ENCODE results near the gene TNRC6B.

Gene TNRC6B

DNA sequence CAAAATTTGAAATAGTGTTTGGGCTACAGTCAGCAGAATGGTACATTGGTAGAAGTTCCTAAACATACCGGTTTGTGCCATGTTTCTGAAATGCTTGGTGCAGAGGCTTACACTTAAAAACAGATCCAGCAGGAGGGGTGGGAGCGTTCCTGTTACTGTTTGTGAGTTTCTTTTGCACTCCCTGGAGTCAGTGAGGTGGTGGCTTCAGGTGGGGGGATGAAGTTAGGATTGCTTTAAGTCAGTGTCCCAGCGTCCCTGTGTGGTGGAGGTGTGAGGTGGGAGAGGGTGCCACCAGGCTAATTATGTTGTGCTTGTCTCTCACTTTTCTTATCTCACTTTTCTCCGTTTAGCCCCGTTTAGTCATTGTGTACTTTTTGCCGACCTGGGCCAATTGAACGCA lies 9.7 kb downstream of the TNRC6B start:
- H3K4me3 ChIP-seq (ENCODE audit: low read length): no peak overlapping the region
- no peaks in the 10 kb centered on the region for H3K9me3 ChIP-seq (replicated peaks; ENCODE audit: insufficient read depth, low read length)
- H3K4me2 ChIP-seq (ENCODE audit: low read depth, low read length): no peak overlapping the region
- TF ChIP-seq, protein P1, sequence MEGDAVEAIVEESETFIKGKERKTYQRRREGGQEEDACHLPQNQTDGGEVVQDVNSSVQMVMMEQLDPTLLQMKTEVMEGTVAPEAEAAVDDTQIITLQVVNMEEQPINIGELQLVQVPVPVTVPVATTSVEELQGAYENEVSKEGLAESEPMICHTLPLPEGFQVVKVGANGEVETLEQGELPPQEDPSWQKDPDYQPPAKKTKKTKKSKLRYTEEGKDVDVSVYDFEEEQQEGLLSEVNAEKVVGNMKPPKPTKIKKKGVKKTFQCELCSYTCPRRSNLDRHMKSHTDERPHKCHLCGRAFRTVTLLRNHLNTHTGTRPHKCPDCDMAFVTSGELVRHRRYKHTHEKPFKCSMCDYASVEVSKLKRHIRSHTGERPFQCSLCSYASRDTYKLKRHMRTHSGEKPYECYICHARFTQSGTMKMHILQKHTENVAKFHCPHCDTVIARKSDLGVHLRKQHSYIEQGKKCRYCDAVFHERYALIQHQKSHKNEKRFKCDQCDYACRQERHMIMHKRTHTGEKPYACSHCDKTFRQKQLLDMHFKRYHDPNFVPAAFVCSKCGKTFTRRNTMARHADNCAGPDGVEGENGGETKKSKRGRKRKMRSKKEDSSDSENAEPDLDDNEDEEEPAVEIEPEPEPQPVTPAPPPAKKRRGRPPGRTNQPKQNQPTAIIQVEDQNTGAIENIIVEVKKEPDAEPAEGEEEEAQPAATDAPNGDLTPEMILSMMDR (IDR thresholded peaks at IDR 0.05; ENCODE audit: low read length): no peak
- TF ChIP-seq EZH2 (optimal IDR thresholded peaks at IDR 0.05; ENCODE audit: low read depth, low read length) (no peak), EZH2phosphoT487 (IDR thresholded peaks at IDR 0.05; ENCODE audit: low read length) (no peak)
- H2AFZ ChIP-seq (ENCODE audit: low read length): no peak overlapping the region
- no peak for DNase-seq
- no peaks in the 10 kb centered on the region for H3K4me1 ChIP-seq (ENCODE audit: low read length)
- H3K9ac ChIP-seq (ENCODE audit: low read length): no peak overlapping the region
- peaks cover 15% of the 10 kb centered on the region for H4K20me1 ChIP-seq (ENCODE audit: insufficient read depth, low read length)
- H3K27me3 ChIP-seq (replicated peaks; ENCODE audit: insufficient read depth, low read length): no peaks in the 10 kb centered on the region
- no peaks in the 10 kb centered on the region for H3K36me3 ChIP-seq (replicated peaks; ENCODE audit: insufficient read depth, low read length)
- peaks cover 96% of the 10 kb centered on the region for H3K79me2 ChIP-seq (ENCODE audit: low read length)
- no peak overlapping the region for H3K27ac ChIP-seq (ENCODE audit: low read length)
- no peaks in the 10 kb centered on the region for H3F3A ChIP-seq (ENCODE audit: insufficient read depth, low read length)
- H3K9me2 ChIP-seq (replicated peaks; ENCODE audit: insufficient read depth, low read length): no peaks in the 10 kb centered on the region

DNA sequence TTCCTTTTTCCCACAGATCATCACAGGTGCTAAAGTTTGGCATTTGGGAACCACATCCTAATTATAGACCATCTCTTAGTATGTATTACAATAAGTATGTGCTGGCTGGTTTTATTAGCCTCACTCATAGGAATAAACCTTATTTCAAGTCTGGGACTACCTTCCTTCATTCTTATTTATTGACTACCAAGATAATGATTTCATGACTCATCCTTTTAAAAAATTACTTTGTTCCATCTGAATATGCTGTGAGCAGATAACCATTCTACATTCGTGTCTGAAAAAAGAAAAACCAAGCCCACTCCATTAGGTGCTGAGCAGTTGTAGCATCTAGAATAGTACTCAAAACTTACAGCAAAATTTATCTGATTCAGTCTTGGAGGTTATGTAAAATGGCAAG lies 12.3 kb downstream of the TNRC6B start:
- H3K4me2 ChIP-seq (ENCODE audit: low read depth, low read length): no peak overlapping the region
- H3K36me3 ChIP-seq (replicated peaks; ENCODE audit: insufficient read depth, low read length): no peaks in the 10 kb centered on the region
- H3K27ac ChIP-seq (ENCODE audit: low read length): no peak overlapping the region
- H3K4me1 ChIP-seq (ENCODE audit: low read length): no peaks in the 10 kb centered on the region
- H3K4me3 ChIP-seq (ENCODE audit: low read length): no peak overlapping the region
- H4K20me1 ChIP-seq (ENCODE audit: insufficient read depth, low read length): 0 out of 2 replicates have a peak, but pooled peaks cover 4% of the 10 kb centered on the region
- peaks cover 96% of the 10 kb centered on the region for H3K79me2 ChIP-seq (ENCODE audit: low read length)
- DNase-seq: no peak
- no peaks in the 10 kb centered on the region for H3K9me3 ChIP-seq (replicated peaks; ENCODE audit: insufficient read depth, low read length)
- H2AFZ ChIP-seq (ENCODE audit: low read length): no peak overlapping the region
- no peak overlapping the region for H3K9ac ChIP-seq (ENCODE audit: low read length)
- no peaks in the 10 kb centered on the region for H3K27me3 ChIP-seq (replicated peaks; ENCODE audit: insufficient read depth, low read length)
- H3F3A ChIP-seq (ENCODE audit: insufficient read depth, low read length): no peaks in the 10 kb centered on the region
- TF ChIP-seq, protein P1 (IDR thresholded peaks at IDR 0.05; ENCODE audit: low read length): no peak
- TF ChIP-seq EZH2phosphoT487 (IDR thresholded peaks at IDR 0.05; ENCODE audit: low read length): no peak
- TF ChIP-seq EZH2 (optimal IDR thresholded peaks at IDR 0.05; ENCODE audit: low read depth, low read length): no peak
- H3K9me2 ChIP-seq (replicated peaks; ENCODE audit: insufficient read depth, low read length): no peaks in the 10 kb centered on the region

DNA sequence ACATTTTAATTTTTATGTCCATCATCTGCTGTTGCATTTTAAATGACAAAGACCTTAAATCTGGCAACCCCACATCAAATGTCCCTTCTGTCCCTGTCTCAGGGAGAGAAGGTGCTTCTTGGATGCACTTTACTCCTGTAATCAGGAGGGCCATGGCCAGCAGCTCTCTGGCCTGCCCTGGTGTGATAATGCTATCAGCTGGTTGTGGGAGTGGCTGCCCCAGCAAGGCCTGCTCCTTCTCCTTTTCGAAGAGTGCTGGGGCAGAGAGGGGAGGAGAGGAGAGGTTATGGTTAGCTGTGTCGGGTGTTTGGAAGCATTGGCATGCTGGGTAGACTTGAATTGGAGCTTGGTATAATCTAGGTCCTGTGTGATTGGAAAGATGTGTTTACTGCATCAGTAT lies 12.8 kb downstream of the TNRC6B start:
- no peak for TF ChIP-seq EZH2phosphoT487 (IDR thresholded peaks at IDR 0.05; ENCODE audit: low read length)
- TF ChIP-seq EZH2 (optimal IDR thresholded peaks at IDR 0.05; ENCODE audit: low read depth, low read length): no peak
- TF ChIP-seq, protein P1 (IDR thresholded peaks at IDR 0.05; ENCODE audit: low read length): no peak
- no peak overlapping the region for H3K4me2 ChIP-seq (ENCODE audit: low read depth, low read length)
- 0 out of 2 replicates have a peak, but pooled peaks cover 4% of the 10 kb centered on the region for H4K20me1 ChIP-seq (ENCODE audit: insufficient read depth, low read length)

More for the DNA sequence above, 12.8 kb downstream of the TNRC6B start:
- Histone ChIP-seq H3K9me2 (replicated peaks; ENCODE audit: insufficient read depth, low read length) (no peaks in the 10 kb centered on the region), H3K4me3 (ENCODE audit: low read length) (no peak overlapping the region), H3F3A (ENCODE audit: insufficient read depth, low read length) (no peaks in the 10 kb centered on the region), H3K4me1 (ENCODE audit: low read length) (no peaks in the 10 kb centered on the region), H3K36me3 (replicated peaks; ENCODE audit: insufficient read depth, low read length) (no peaks in the 10 kb centered on the region), H3K9ac (ENCODE audit: low read length) (no peak overlapping the region), H2AFZ (ENCODE audit: low read length) (no peak overlapping the region), H3K9me3 (replicated peaks; ENCODE audit: insufficient read depth, low read length) (no peaks in the 10 kb centered on the region), H3K27ac (ENCODE audit: low read length) (no peak overlapping the region), H3K27me3 (replicated peaks; ENCODE audit: insufficient read depth, low read length) (no peaks in the 10 kb centered on the region), H3K79me2 (ENCODE audit: low read length) (peaks cover 96% of the 10 kb centered on the region)
- DNase-seq: no peak
